Stomach (tissue), 9 donors: Measurements from ENCODE around the gene CARHSP1. TPM values are rescaled to one million over a fixed set of nuclear protein-coding genes. Genes with fewer than 3 reads are reported as not detected.

Experiments used
- DNase-seq, 2 donors: peaks; one replicate each; pipeline versions ENCODE4 v3.0.0 to v3.0.0-alpha.2; 2013 to 2019
- H3K27ac ChIP-seq, 5 donors: fragments of 200-600 bp in 4 of 5; sonication (generic) in 4 of 5; one replicate each; pipeline ENCODE4 v1.5.1; 2013 to 2019; ENCODE audit warnings: mild to moderate bottlenecking in 1 of 5, moderate library complexity in 1 of 5
- H3K27me3 ChIP-seq, 3 donors: fragments of 200-600 bp; sonication (generic); one replicate each; pipeline ENCODE4 v1.5.1; 2017 to 2019; ENCODE audit warnings: mixed run types in 1 of 3
- H3K36me3 ChIP-seq, 4 donors: fragments of 200-600 bp; sonication (generic); 1 replicate in 3 of 4; 2 replicates in 1 of 4; pipeline ENCODE4 v1.5.1; 2016 to 2019
- H3K4me1 ChIP-seq, 4 donors: fragments of 200-600 bp; sonication (generic); one replicate each; pipeline ENCODE4 v1.5.1; 2016 to 2019
- H3K4me3 ChIP-seq, 4 donors: fragments of 200-600 bp; sonication (generic) in 3 of 4; one replicate each; pipeline ENCODE4 v1.5.1; 2016 to 2019; ENCODE audit warnings: mild to moderate bottlenecking in 1 of 4
- H3K9me3 ChIP-seq, 4 donors: fragments of 200-600 bp; sonication (generic); one replicate each; pipeline ENCODE4 v1.5.1; 2016 to 2019
- CTCF ChIP-seq, 7 experiments: fragments of 450-650 bp in 4 of 7; fragments of 200-600 bp in 3 of 7; sonication (generic) in 3 of 7; IDR thresholded peaks; one replicate each; pipeline ENCODE4 v1.5.1; 2016 to 2019; ENCODE audit warnings: antibody characterized with exemption in 7 of 7, control low read depth in 2 of 7, mild to moderate bottlenecking in 1 of 7
- EP300 ChIP-seq: sonication (generic); formaldehyde crosslinking; IDR thresholded peaks from one replicate; pipeline ENCODE4 v1.6.1; 2017; ENCODE audit warnings: antibody characterized with exemption
- POLR2A ChIP-seq, 4 donors: fragments of 450-650 bp; IDR thresholded peaks; one replicate each; pipeline ENCODE4 v1.6.1; 2016; ENCODE audit warnings: antibody characterized with exemption in 4 of 4, control low read depth in 2 of 4, mild to moderate bottlenecking in 1 of 4, moderate library complexity in 1 of 4
- POLR2AphosphoS5 ChIP-seq, 3 donors: sonication (generic); formaldehyde crosslinking; IDR thresholded peaks; one replicate each; pipeline ENCODE4 v1.6.1; 2016; ENCODE audit warnings: antibody characterized with exemption in 3 of 3
- WGBS, 5 donors: extraction: QIAGEN DNeasy Blood & Tissue Kit in 3 of 5; methylation state at CpG; one replicate each; pipeline versions ENCODE4 v1.1.5 to v1.1.7; 2013 to 2018; 5-methylcytosine and 5-hydroxymethylcytosine counted together
- intact Hi-C: fragments of 100-400 bp; cut with DNase I; formaldehyde crosslinking; loops from one replicate; pipeline ENCODE4 v1.15.1; 2023; ENCODE audit warnings: low total_unique reads
- polyA plus RNA-seq, 3 donors: library from polyadenylated mRNA; stranded (reverse); fragments of 200-250 nt; gene quantifications; one replicate each; pipeline ENCODE4 v1.2.3, GENCODE V29; 2013
- total RNA-seq, 5 donors: library from RNA; depleted of rRNA; stranded (reverse); fragments of >200 nt; gene quantifications; one replicate each; pipeline versions ENCODE4 v1.1.0 to v1.2.3, GENCODE V29; 2014 to 2016
- donor health status: healthy with polysubstance abuse.
- donor health status: Bipolar disorder and iron deficiency.
- donor health status: healthy.

The CARHSP1 gene
- total and polyA plus RNA-seq, 8 donors = 2.0 to 190 (median 58.5) TPM

- intact Hi-C loops = no loop called here
- Histone ChIP-seq H3K36me3 (peaks cover 18 to 81% (median 72%) of the 10 kb centered on the region in 4 donors), H3K4me1 (peaks cover 5 to 42% (median 22%) of the 10 kb centered on the region in 4 donors), H3K27me3 (no peaks in the 10 kb centered on the region), H3K4me3 (no peak overlapping the region), H3K27ac (peak overlapping the region in 1 of 5 donors; percentile 9), H3K9me3 (no peaks in the 10 kb centered on the region)
- 69 to 83% (median 79%) methylated on average over 8 of the region's 8 CpGs for WGBS, 5 donors
- TF ChIP-seq CTCF (IDR thresholded peaks at IDR 0.05) (no peak), POLR2A (IDR thresholded peaks at IDR 0.05) (no peak)
- no peak for DNase-seq
Measured at GRCh38 chr16:8848939-8849391, 19.8 kb downstream of the CARHSP1 start.

- intact Hi-C loops = no loop called here
- peaks cover 14 to 75% (median 66%) of the 10 kb centered on the region in 4 donors for H3K36me3 ChIP-seq
- H3K4me3 ChIP-seq = no peak overlapping the region
- TF ChIP-seq EP300 (no peak), CTCF (IDR thresholded peaks at IDR 0.05) (no peak), POLR2A (IDR thresholded peaks at IDR 0.05) (no peak), POLR2AphosphoS5 (IDR thresholded peaks at IDR 0.05) (no peak)
- H3K27me3 ChIP-seq = no peaks in the 10 kb centered on the region
- no peaks in the 10 kb centered on the region for H3K9me3 ChIP-seq
- H3K27ac ChIP-seq = no peak overlapping the region
- WGBS, 5 donors = 87 to 90% (median 89%) methylated on average over 24 to 26 of the region's 26 CpGs
- H3K4me1 ChIP-seq = peaks cover 5 to 37% (median 19%) of the 10 kb centered on the region in 4 donors
- no peak for DNase-seq
Measured at GRCh38 chr16:8848231-8848938, 20.4 kb downstream of the CARHSP1 start.

GRCh38 chr16:8847623-8848022 is 21.2 kb downstream of the CARHSP1 start:
- Histone ChIP-seq H3K4me1 (peaks cover 5 to 33% (median 18%) of the 10 kb centered on the region in 4 donors), H3K27me3 (no peaks in the 10 kb centered on the region), H3K27ac (no peak overlapping the region), H3K4me3 (no peak overlapping the region), H3K36me3 (peaks cover 14 to 68% (median 59%) of the 10 kb centered on the region in 4 donors), H3K9me3 (no peaks in the 10 kb centered on the region)
- WGBS, 5 donors = 87 to 94% (median 92%) methylated on average over 13 to 15 of the region's 15 CpGs
- TF ChIP-seq EP300 = no peak
- TF ChIP-seq CTCF (IDR thresholded peaks at IDR 0.05) = no peak
- no peak for TF ChIP-seq POLR2A (IDR thresholded peaks at IDR 0.05)
- no peak for TF ChIP-seq POLR2AphosphoS5 (IDR thresholded peaks at IDR 0.05)
- no peak for DNase-seq
- intact Hi-C loops = no loop called here

- H3K4me1 ChIP-seq = peaks cover 5 to 33% (median 18%) of the 10 kb centered on the region in 4 donors
- H3K27ac ChIP-seq = no peak overlapping the region
- H3K36me3 ChIP-seq = peaks cover 14 to 63% (median 54%) of the 10 kb centered on the region in 4 donors
- TF ChIP-seq EP300 (no peak), CTCF (IDR thresholded peaks at IDR 0.05) (no peak), POLR2A (IDR thresholded peaks at IDR 0.05) (no peak), POLR2AphosphoS5 (IDR thresholded peaks at IDR 0.05) (no peak)
- no peaks in the 10 kb centered on the region for H3K9me3 ChIP-seq
- WGBS, 5 donors = 82 to 86% (median 84%) methylated on average over 13 of the region's 13 CpGs
- DNase-seq = no peak
- intact Hi-C loops = no loop called here
- H3K4me3 ChIP-seq = no peak overlapping the region
- H3K27me3 ChIP-seq = no peaks in the 10 kb centered on the region
Measured at GRCh38 chr16:8847145-8847544, 21.7 kb downstream of the CARHSP1 start.
